Measurements from ENCODE around the gene NAIF1. TPM values are rescaled to one million over a fixed set of nuclear protein-coding genes. Genes with fewer than 3 reads are reported as not detected.
A peak's percentile ranks its signal among the peaks of the same experiment; 100 is the strongest.

NAIF1 gene
- polyA plus RNA-seq, 3 donors: 4.6 to 6.5 (median 5.6) TPM

DNA sequence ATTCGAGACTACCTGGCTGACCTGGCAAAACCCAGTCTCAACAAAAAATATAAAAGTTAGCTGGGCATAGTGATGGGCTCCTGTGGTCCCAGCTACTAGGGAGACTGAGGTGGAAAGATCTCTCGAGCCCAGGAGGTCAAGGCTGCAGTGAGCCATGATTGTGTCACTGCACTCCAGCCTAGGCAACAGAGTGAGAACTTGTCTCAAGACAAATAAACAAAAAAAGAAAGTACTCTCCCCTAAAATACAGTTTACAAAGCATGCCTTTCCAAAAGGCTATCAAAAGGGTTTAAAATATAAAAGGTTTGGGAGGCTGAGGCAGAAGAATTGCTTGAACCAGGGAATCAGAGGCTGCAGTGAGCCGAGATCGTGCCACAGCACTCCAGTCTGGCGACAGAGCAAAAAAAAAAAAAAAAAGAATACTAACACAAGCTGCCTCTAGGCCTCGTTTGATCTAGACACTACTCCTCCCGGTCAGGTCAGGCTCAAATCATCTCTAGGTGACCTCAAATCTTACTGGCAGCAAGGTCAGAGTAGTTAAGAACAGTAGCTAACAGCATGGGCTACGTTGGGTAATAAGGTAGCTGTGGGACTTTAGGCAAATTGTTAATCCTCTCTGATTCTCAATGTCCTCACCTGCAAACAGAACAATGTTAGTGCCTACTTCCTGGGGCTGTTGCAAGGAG is 9.3 kb downstream of the NAIF1 start:
- H3K27ac Mint-ChIP-seq: peak overlapping the region in 1 of 7 donors; percentile 26
- H3K79me2 ChIP-seq (ENCODE audit: insufficient read depth, low read length): no peaks in the 10 kb centered on the region
- DNase-seq: no peak
- H3K27me3 Mint-ChIP-seq (ENCODE audit: low read depth in 3 of 3): peaks cover 0 to 3% (median 0%) of the 10 kb centered on the region in 3 donors
- no peaks in the 10 kb centered on the region for H4K20me1 ChIP-seq (ENCODE audit: insufficient read depth, low read length)
- H3K4me1 ChIP-seq (ENCODE audit: control insufficient read depth in 1 of 2, insufficient read depth in 2 of 2, low read length in 2 of 2): peaks cover 67 to 75% of the 10 kb centered on the region in 2 donors
- no peak overlapping the region for H3K27ac ChIP-seq (ENCODE audit: low read depth in 1 of 2, low read length in 2 of 2)
- no peaks in the 10 kb centered on the region for H3K9me3 ChIP-seq (replicated peaks in 1 of 2; ENCODE audit: control insufficient read depth in 1 of 2, insufficient read depth in 1 of 2, low read length in 2 of 2)
- intact Hi-C loops (cut with micrococcal nuclease): no loop called here
- no CpG with 5 or more reads among the region's 8 CpGs for WGBS (ENCODE audit: insufficient coverage)
- H3K4me2 ChIP-seq (replicated peaks; ENCODE audit: extremely low read depth, low read length, poor library complexity, severe bottlenecking): no peak overlapping the region
- TF ChIP-seq, protein P1, sequence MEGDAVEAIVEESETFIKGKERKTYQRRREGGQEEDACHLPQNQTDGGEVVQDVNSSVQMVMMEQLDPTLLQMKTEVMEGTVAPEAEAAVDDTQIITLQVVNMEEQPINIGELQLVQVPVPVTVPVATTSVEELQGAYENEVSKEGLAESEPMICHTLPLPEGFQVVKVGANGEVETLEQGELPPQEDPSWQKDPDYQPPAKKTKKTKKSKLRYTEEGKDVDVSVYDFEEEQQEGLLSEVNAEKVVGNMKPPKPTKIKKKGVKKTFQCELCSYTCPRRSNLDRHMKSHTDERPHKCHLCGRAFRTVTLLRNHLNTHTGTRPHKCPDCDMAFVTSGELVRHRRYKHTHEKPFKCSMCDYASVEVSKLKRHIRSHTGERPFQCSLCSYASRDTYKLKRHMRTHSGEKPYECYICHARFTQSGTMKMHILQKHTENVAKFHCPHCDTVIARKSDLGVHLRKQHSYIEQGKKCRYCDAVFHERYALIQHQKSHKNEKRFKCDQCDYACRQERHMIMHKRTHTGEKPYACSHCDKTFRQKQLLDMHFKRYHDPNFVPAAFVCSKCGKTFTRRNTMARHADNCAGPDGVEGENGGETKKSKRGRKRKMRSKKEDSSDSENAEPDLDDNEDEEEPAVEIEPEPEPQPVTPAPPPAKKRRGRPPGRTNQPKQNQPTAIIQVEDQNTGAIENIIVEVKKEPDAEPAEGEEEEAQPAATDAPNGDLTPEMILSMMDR (IDR thresholded peaks at IDR 0.05): no peak
- H3K36me3 ChIP-seq (replicated peaks in 1 of 2; ENCODE audit: control insufficient read depth in 1 of 2, insufficient read depth in 2 of 2, low read length in 2 of 2): no peaks in the 10 kb centered on the region
- peaks cover 72% of the 10 kb centered on the region for H3K4me1 Mint-ChIP-seq
- H3K4me3 ChIP-seq (replicated peaks in 1 of 3; ENCODE audit: low read depth in 2 of 3, low read length in 3 of 3): no peak overlapping the region
- H3K36me3 Mint-ChIP-seq: peaks cover 0 to 6% of the 10 kb centered on the region in 2 donors
- no peak overlapping the region for H2AFZ ChIP-seq (ENCODE audit: insufficient read depth, low read depth, low read length, poor library complexity, severe bottlenecking)
- H3K4me3 Mint-ChIP-seq: no peak overlapping the region
- no peaks in the 10 kb centered on the region for H3K27me3 ChIP-seq (ENCODE audit: control insufficient read depth in 2 of 2, insufficient read depth in 2 of 2, low read length in 2 of 2)
- H3K9ac ChIP-seq (ENCODE audit: insufficient read depth, low read length, poor library complexity, severe bottlenecking): no peak overlapping the region
- H3K9me3 Mint-ChIP-seq: no peaks in the 10 kb centered on the region

DNA sequence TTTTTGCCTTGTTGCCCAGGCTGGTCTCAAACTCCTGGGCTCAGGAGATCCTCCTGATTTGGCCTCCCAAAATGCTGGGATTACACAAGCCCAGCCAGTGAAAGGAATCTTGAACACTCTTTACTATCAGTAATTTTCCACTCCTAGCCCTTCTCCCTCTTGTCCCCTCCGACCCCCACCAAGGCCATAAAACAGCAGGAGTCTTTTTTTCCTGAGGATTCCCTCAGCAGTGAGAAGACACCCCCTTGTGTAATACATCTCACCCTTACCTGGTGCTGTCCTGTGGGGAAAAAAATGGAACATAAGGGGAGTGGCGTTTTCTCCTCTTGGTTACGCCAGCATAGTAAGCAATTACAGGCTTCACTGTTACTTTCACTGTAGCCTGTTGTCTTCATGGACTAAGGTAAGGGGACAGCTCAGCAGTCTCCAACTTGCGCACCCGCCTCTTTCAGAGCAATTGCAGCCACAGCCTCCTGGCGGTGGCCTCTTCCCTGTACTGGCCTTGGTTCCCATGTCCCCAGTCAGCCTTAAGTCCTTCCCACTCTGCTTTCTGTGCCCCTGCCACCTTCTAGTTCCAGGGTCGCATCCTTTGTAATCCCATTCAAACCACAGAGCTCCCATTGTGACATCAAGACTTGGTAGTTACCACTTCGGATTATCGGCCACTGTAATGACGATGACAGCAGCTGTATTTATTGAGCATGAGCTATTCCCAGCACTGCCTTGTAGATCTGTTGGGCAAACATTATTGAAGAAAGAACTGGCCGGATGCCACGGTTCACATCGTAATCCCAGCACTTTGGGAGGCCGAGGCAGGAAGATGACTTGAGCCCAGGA is 10.0 kb downstream of the NAIF1 start:
- Mint-ChIP-seq H3K4me1 (peaks cover 72% of the 10 kb centered on the region), H3K27ac (peak overlapping the region in 5 of 7 donors; percentile 14 to 66 (median 61)), H3K36me3 (peaks cover 0 to 6% of the 10 kb centered on the region in 2 donors), H3K27me3 (ENCODE audit: low read depth in 3 of 3) (peaks cover 0 to 3% (median 0%) of the 10 kb centered on the region in 3 donors), H3K4me3 (no peak overlapping the region), H3K9me3 (no peaks in the 10 kb centered on the region)
- H3K27me3 ChIP-seq (ENCODE audit: control insufficient read depth in 2 of 2, insufficient read depth in 2 of 2, low read length in 2 of 2): no peaks in the 10 kb centered on the region
- 94% methylated on average over 12 of the region's 14 CpGs for WGBS (ENCODE audit: insufficient coverage)
- H3K4me1 ChIP-seq (ENCODE audit: control insufficient read depth in 1 of 2, insufficient read depth in 2 of 2, low read length in 2 of 2): peaks cover 67 to 75% of the 10 kb centered on the region in 2 donors
- DNase-seq: no peak
- no peak overlapping the region for H3K4me3 ChIP-seq (replicated peaks in 1 of 3; ENCODE audit: low read depth in 2 of 3, low read length in 3 of 3)
- intact Hi-C loops (cut with micrococcal nuclease): no loop called here
- no peak overlapping the region for H3K9ac ChIP-seq (ENCODE audit: insufficient read depth, low read length, poor library complexity, severe bottlenecking)
- H3K36me3 ChIP-seq (replicated peaks in 1 of 2; ENCODE audit: control insufficient read depth in 1 of 2, insufficient read depth in 2 of 2, low read length in 2 of 2): no peaks in the 10 kb centered on the region
- H4K20me1 ChIP-seq (ENCODE audit: insufficient read depth, low read length): no peaks in the 10 kb centered on the region
- H3K27ac ChIP-seq (ENCODE audit: low read depth in 1 of 2, low read length in 2 of 2): no peak overlapping the region
- H2AFZ ChIP-seq (ENCODE audit: insufficient read depth, low read depth, low read length, poor library complexity, severe bottlenecking): no peak overlapping the region
- TF ChIP-seq, protein P1 (IDR thresholded peaks at IDR 0.05): no peak
- no peaks in the 10 kb centered on the region for H3K9me3 ChIP-seq (replicated peaks in 1 of 2; ENCODE audit: control insufficient read depth in 1 of 2, insufficient read depth in 1 of 2, low read length in 2 of 2)
- no peak overlapping the region for H3K4me2 ChIP-seq (replicated peaks; ENCODE audit: extremely low read depth, low read length, poor library complexity, severe bottlenecking)
- H3K79me2 ChIP-seq (ENCODE audit: insufficient read depth, low read length): no peaks in the 10 kb centered on the region

Measured in CD14-positive monocyte (primary cell).